Mucosa of descending colon (tissue), 3 donors: ENCODE data around the gene PLAC1. TPM values are rescaled to one million over a fixed set of nuclear protein-coding genes. Genes with fewer than 3 reads are reported as not detected.

Source experiments
- ATAC-seq: fragments of 200-7000 bp; cut with Tn5 transposase; one replicate; pipeline ENCODE4 v1.9.1; 2020; ENCODE audit warnings: mild to moderate bottlenecking, moderate library complexity
- DNase-seq, 3 donors: peaks; one replicate each; pipeline ENCODE4 v3.0.0-alpha.2; 2020
- H3K36me3 ChIP-seq: fragments of 200-600 bp; one replicate; pipeline ENCODE4 v1.8.0; 2021; ENCODE audit warnings: low read depth, mild to moderate bottlenecking
- H3K4me1 ChIP-seq: fragments of 200-600 bp; one replicate; pipeline ENCODE4 v1.8.0; 2021; ENCODE audit warnings: low read depth, mild to moderate bottlenecking
- H3K4me3 ChIP-seq: fragments of 200-600 bp; one replicate; pipeline ENCODE4 v1.8.0; 2021; ENCODE audit warnings: mild to moderate bottlenecking
- H3K9me3 ChIP-seq: fragments of 200-600 bp; one replicate; pipeline ENCODE4 v1.8.0; 2021; ENCODE audit warnings: mild to moderate bottlenecking
- CTCF ChIP-seq: fragments of 200-600 bp; IDR thresholded peaks from one replicate; pipeline ENCODE4 v1.8.0; 2022; ENCODE audit warnings: antibody characterized with exemption, mild to moderate bottlenecking
- intact Hi-C, 2 donors: fragments of 100-400 bp; cut with DNase I in 1 of 2; cut with micrococcal nuclease in 1 of 2; formaldehyde crosslinking; loops; one replicate each; pipeline versions ENCODE4 v1.11.0 to v1.11.1; 2022; cut with DNase I, micrococcal nuclease
- total RNA-seq, 3 donors: library from RNA; stranded (reverse); fragmentation: NEBNext Ultra II Directional in 2 of 3; extraction: Animal tissue kit (Norgen Biotek cat#: 25700) in 2 of 3; gene quantifications; one replicate each; pipeline versions ENCODE4 v1.2.1 to v1.2.4, GENCODE V29; 2021 to 2023
- donor health status: DM: no; HTN: no; CAD: no; lungs with moderate emphysema.
- donor health status: DM: no; HTN: no; CAD: no.
- donor health status: DM: no; HTN: yes; CAD: no.

The PLAC1 gene
- total RNA-seq, 3 donors from 2014 or later, result not detected

DNA sequence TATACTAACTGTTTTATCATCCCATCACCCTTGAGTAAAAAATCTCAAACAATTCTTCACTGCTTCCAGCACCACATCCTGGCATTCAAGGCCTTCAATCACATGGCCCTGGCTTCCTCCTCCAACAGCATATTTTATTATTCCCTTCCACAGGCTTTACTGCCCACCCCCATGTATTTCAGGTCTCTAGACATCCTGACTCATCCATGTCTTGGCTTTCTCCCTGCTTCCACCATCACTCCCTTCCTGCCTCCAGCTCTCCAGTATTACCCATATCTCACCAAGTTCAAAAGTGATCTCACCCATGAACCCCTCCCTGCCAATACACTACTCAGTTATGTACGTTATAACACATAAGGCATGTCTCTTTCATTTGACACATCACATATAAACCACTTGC lies 34.7 kb upstream of the PLAC1 start:
- Histone ChIP-seq H3K36me3 (no peaks in the 10 kb centered on the region), H3K9me3 (no peaks in the 10 kb centered on the region), H3K4me3 (no peak overlapping the region), H3K4me1 (no peaks in the 10 kb centered on the region)
- intact Hi-C loops, result no loop called here
- no peak for DNase-seq
- TF ChIP-seq CTCF, result no peak
- ATAC-seq, result no peak

GRCh38 chrX:134692233-134692632 lies 34.0 kb upstream of the PLAC1 start:
- no peaks in the 10 kb centered on the region for H3K36me3 ChIP-seq
- no peak for ATAC-seq
- no peaks in the 10 kb centered on the region for H3K9me3 ChIP-seq
- no peaks in the 10 kb centered on the region for H3K4me1 ChIP-seq
- DNase-seq, result no peak
- intact Hi-C loops, result no loop called here
- no peak overlapping the region for H3K4me3 ChIP-seq
- no peak for TF ChIP-seq CTCF

- no peaks in the 10 kb centered on the region for H3K9me3 ChIP-seq
- no peaks in the 10 kb centered on the region for H3K36me3 ChIP-seq
- no peak for DNase-seq
- intact Hi-C loops, result no loop called here
- H3K4me1 ChIP-seq, result no peaks in the 10 kb centered on the region
- no peak overlapping the region for H3K4me3 ChIP-seq
- ATAC-seq, result no peak
- no peak for TF ChIP-seq CTCF
Measured at GRCh38 chrX:134691453-134691852, 33.2 kb upstream of the PLAC1 start.

DNA sequence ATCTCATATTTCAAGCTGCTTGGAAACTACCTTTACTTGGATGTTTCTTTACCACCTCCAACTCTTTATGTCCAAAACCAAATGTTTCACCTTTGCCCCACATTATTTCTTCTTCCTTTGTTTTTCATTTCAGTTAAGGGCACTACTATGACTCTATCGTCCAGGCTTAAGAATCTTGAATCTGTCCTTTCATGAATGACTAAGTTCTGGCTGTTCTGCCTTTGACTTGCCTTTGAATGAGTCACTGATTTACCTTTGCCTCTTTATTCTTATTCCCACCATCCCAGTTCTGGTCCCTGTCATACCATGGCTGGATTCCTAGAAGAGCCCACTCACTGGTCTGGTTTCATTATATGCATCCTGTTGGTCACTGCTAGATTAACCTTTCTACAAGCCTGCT lies 30.6 kb upstream of the PLAC1 start:
- Histone ChIP-seq H3K9me3 (no peaks in the 10 kb centered on the region), H3K4me3 (no peak overlapping the region), H3K36me3 (no peaks in the 10 kb centered on the region), H3K4me1 (no peaks in the 10 kb centered on the region)
- DNase-seq (no peak), ATAC-seq (no peak)
- intact Hi-C loops, result no loop called here
- no peak for TF ChIP-seq CTCF

DNA sequence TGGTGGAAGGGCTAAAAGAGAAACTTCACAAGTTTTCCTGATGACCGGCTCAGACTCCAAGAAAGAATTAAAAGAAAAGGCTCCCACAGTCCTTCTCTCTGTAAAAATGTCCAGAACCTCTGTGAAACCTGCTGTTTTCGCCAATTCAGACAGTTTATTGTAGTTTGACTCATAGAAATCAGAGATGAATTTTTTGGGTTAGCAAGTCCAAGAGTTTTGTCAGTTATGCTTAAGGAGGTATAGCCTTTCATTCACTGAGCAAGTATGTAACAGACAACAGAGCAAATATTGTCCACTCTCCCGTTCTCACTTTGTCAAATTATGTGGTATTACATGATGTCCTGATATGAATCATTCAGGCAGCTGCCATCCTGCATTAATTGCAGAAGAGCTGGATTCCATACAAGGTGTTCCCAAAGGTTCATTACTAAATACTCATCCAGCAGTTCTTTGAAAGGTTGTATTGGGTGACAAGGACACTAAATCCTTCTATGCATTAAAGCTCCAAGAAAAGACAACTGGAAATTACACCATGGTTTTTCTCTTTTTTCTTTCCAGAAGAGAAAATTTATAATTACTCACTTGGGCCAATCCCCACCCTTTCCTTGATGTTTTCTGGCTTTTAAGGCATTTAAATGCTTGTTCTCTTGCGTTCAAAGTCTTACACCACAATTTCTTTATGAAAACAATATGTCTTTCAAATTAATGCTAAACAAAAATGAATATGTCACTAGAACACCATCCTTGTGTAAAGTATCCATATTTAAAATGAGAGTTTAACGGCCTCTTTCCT lies 30.0 kb upstream of the PLAC1 start:
- Histone ChIP-seq H3K4me3 (no peak overlapping the region), H3K36me3 (no peaks in the 10 kb centered on the region), H3K9me3 (no peaks in the 10 kb centered on the region), H3K4me1 (no peaks in the 10 kb centered on the region)
- no peak for DNase-seq
- no peak for TF ChIP-seq CTCF
- no peak for ATAC-seq
- intact Hi-C loops, result no loop called here

GRCh38 chrX:134685668-134686067 lies 27.4 kb upstream of the PLAC1 start:
- no peak overlapping the region for H3K4me3 ChIP-seq
- no peak for ATAC-seq

More at GRCh38 chrX:134685668-134686067, 27.4 kb upstream of the PLAC1 start:
- Histone ChIP-seq H3K36me3 (no peaks in the 10 kb centered on the region), H3K9me3 (no peaks in the 10 kb centered on the region), H3K4me1 (no peaks in the 10 kb centered on the region)
- intact Hi-C loops, result no loop called here
- no peak for DNase-seq
- TF ChIP-seq CTCF, result no peak
